Right atrium auricular region (tissue), 2 donors: Measurements from ENCODE around the gene SLC12A5. TPM values are rescaled to one million over a fixed set of nuclear protein-coding genes. Genes with fewer than 3 reads are reported as not detected.

Source experiments
- DNase-seq: peaks from one replicate; pipeline ENCODE4 v3.0.0-alpha.2; 2019; ENCODE audit warnings: low spot score
- H3K27ac ChIP-seq, 2 donors: fragments of 200-600 bp; sonication (generic); 1 replicate in 1 of 2; 2 replicates in 1 of 2; pipeline ENCODE4 v1.5.1; 2016 to 2019
- H3K27me3 ChIP-seq, 2 donors: fragments of 200-600 bp; sonication (generic); one replicate each; pipeline versions ENCODE4 v1.5.1 to v1.6.0; 2017 to 2019
- H3K36me3 ChIP-seq: fragments of 200-600 bp; sonication (generic); one replicate; pipeline ENCODE4 v1.5.1; 2016
- H3K4me1 ChIP-seq, 2 donors: fragments of 200-600 bp; sonication (generic); one replicate each; pipeline versions ENCODE4 v1.5.1 to v1.6.0; 2017 to 2019
- H3K4me3 ChIP-seq, 2 donors: fragments of 200-600 bp; sonication (generic); 1 replicate in 1 of 2; 2 replicates in 1 of 2; pipeline ENCODE4 v1.5.1; 2017 to 2019; ENCODE audit warnings: mild to moderate bottlenecking in 1 of 2, moderate library complexity in 1 of 2
- H3K9me3 ChIP-seq, 2 donors: fragments of 200-600 bp; sonication (generic); one replicate each; pipeline ENCODE4 v1.5.1; 2019
- total RNA-seq, 2 donors: library from RNA; depleted of rRNA; stranded (reverse); fragments of >200 nt; gene quantifications; one replicate each; pipeline ENCODE4 v1.1.0, GENCODE V29; 2016
- TF ChIP-seq, protein P1 (sequence below), 2 donors: fragments of 200-600 bp; sonication (generic); IDR thresholded peaks; one replicate each; pipeline ENCODE4 v1.5.1; 2019; ENCODE audit warnings: antibody characterized with exemption in 2 of 2

SLC12A5 gene
- total RNA-seq, 2 donors from 2014 or later = not detected

DNA sequence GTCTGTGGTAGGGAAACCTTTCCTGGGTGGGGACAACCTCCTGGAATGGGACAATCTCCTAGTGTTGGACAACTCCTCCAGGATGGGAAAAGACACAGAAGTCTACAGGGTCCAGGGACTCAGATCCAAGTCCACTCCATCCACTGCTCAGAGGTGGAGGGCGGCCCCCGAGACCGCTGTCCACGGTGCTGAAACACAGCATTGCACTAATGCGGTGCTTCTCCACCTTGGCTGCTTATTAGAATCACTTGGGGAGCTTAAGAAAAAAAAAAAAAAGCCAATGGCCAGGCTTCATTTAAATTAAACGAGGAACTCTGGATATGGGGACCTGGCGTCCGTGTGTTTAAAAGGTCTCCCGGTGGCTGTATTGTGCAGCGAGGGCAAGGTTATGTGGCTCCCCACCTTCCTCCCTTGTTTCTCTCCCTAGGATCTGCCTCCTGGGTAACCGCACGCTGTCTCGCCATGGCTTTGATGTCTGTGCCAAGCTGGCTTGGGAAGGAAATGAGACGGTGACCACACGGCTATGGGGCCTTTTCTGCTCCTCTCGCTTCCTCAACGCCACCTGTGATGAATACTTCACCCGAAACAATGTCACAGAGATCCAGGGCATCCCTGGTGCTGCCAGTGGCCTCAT lies 12.0 kb downstream of the SLC12A5 start:
- Histone ChIP-seq H3K27ac (no peak overlapping the region), H3K4me3 (no peak overlapping the region), H3K4me1 (no peaks in the 10 kb centered on the region), H3K27me3 (no peaks in the 10 kb centered on the region), H3K9me3 (no peaks in the 10 kb centered on the region), H3K36me3 (no peaks in the 10 kb centered on the region)
- no peak for DNase-seq
- TF ChIP-seq, protein P1, sequence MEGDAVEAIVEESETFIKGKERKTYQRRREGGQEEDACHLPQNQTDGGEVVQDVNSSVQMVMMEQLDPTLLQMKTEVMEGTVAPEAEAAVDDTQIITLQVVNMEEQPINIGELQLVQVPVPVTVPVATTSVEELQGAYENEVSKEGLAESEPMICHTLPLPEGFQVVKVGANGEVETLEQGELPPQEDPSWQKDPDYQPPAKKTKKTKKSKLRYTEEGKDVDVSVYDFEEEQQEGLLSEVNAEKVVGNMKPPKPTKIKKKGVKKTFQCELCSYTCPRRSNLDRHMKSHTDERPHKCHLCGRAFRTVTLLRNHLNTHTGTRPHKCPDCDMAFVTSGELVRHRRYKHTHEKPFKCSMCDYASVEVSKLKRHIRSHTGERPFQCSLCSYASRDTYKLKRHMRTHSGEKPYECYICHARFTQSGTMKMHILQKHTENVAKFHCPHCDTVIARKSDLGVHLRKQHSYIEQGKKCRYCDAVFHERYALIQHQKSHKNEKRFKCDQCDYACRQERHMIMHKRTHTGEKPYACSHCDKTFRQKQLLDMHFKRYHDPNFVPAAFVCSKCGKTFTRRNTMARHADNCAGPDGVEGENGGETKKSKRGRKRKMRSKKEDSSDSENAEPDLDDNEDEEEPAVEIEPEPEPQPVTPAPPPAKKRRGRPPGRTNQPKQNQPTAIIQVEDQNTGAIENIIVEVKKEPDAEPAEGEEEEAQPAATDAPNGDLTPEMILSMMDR (IDR thresholded peaks at IDR 0.05) = no peak

DNA sequence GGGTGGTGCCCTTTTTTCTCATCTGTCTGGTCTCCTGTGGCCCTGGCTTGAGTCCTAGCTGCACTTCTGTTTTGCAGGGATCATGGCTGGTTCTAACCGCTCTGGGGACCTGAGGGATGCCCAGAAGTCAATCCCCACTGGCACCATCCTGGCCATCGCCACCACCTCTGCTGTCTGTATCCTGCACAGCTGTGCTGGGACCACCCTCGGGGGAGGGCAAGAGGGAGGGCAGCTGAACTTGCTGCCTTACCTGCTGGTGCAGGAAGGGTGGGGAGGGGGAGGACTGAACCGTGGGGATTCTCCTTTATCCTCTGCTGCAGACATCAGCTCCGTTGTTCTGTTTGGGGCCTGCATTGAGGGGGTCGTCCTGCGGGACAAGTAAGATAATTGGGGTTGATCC lies 14.5 kb downstream of the SLC12A5 start:
- DNase-seq = no peak
- H3K4me1 ChIP-seq = no peaks in the 10 kb centered on the region
- no peak overlapping the region for H3K4me3 ChIP-seq
- no peaks in the 10 kb centered on the region for H3K9me3 ChIP-seq
- no peak overlapping the region for H3K27ac ChIP-seq
- H3K27me3 ChIP-seq = no peaks in the 10 kb centered on the region
- no peaks in the 10 kb centered on the region for H3K36me3 ChIP-seq
- TF ChIP-seq, protein P1 (IDR thresholded peaks at IDR 0.05) = no peak

DNA sequence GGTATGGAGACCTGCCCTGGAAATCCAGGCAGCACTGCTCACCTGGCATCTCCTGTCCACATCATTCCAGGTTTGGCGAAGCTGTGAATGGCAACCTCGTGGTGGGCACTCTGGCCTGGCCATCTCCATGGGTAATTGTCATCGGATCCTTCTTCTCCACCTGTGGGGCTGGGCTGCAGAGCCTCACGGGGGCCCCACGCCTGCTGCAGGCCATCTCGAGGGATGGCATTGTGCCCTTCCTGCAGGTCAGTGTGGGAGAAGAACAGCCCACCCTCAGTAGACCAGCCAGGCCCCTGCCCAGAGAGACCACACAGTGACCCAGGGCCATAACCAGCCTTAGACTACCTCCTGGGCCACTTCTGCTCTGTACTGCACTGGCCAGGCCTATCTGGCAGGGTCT lies 15.9 kb downstream of the SLC12A5 start:
- Histone ChIP-seq H3K27ac (no peak overlapping the region), H3K36me3 (no peaks in the 10 kb centered on the region), H3K4me1 (no peaks in the 10 kb centered on the region), H3K27me3 (no peaks in the 10 kb centered on the region), H3K9me3 (no peaks in the 10 kb centered on the region), H3K4me3 (no peak overlapping the region)
- DNase-seq = no peak
- TF ChIP-seq, protein P1 (IDR thresholded peaks at IDR 0.05) = no peak

DNA sequence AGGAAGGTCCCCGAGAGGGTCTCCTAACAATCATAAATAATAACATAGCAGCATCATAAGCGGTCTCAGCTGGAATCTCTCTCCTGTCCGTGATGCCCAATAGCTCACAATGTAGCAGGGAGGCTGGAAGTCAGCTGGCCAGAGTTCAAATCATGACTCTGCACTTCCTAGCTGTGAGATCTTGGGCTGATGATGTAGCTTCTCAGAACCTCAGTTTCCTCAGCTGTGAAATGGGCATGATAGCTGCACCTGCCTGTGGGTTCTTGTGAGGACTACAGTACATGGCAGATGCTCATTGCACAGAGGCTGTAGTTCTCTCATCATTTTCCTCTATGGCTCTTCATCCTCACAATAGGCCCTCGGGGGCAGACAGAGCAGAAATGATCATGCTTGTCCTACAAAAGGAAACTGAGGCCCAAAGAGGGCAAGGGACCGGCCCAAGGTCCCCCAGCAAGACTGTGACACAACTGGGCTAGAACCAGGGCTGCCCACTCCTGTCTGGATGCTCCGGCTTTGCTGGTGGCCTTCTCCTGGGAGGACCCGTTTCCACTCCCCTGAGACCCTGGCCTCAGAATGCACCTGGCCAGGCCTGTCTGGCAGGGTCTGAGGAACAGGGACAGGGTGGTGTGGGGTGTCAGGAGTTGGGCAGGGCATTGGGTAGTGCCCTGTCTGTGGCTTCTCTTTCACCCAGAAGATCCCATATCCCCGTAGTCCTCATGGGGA lies 17.7 kb downstream of the SLC12A5 start:
- Histone ChIP-seq H3K27me3 (no peaks in the 10 kb centered on the region), H3K4me1 (no peaks in the 10 kb centered on the region), H3K4me3 (no peak overlapping the region), H3K9me3 (no peaks in the 10 kb centered on the region), H3K36me3 (no peaks in the 10 kb centered on the region), H3K27ac (no peak overlapping the region)
- DNase-seq = no peak
- TF ChIP-seq, protein P1 (IDR thresholded peaks at IDR 0.05) = no peak

DNA sequence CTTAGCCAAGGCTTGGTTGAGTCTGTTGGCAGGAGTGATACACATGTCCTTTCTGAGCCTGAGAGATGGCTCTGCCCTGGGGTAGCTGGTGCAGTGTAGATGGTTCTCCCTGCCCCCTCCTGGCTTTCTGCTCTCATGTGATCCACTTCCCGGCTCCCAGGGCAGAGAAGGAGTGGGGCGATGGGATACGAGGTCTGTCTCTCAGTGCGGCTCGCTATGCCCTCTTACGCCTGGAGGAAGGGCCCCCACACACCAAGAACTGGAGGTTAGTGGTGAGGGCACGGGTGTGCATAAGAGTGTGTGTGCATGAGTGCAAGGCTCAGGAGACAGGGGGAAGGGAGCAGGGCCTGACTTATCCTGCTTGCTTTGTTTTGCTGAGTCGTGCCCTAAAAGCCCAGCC lies 18.8 kb downstream of the SLC12A5 start:
- no peak for DNase-seq
- Histone ChIP-seq H3K4me1 (no peaks in the 10 kb centered on the region), H3K27ac (no peak overlapping the region), H3K9me3 (no peaks in the 10 kb centered on the region), H3K4me3 (no peak overlapping the region), H3K27me3 (no peaks in the 10 kb centered on the region), H3K36me3 (no peaks in the 10 kb centered on the region)
- TF ChIP-seq, protein P1 (IDR thresholded peaks at IDR 0.05) = no peak
